ENCODE results near the gene BTC.

DNA sequence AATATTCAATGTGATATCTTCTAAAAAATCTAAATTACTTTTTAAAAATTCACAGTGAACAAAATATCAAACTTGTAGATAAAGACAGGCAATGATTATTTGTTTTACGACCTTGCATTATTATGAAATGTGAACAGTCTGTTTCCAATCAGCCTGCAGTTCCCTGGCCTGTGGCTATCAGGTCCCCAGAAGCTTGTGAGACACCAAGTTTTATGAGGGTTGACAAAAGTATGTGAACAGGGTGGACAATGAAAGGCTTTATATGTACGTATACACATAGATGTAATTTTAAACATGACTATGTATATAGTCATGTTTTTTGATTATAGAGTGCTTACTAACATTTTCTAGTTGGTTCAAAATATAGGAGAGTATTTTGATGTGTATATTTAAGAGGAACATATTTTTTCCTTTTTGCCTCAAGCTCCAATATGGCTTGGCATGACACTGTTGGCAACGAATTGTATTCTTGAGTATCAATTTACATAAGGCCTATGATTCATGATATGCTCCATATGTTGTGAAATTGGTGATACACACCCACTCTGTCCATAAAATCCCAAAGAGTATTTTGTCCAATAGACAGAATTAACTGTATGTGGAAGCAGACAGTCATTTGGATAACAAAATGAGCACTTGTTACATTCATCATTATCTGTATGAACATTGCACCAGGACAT lies 55.7 kb downstream of the BTC start:
- no peak for TF ChIP-seq EZH2 (IDR thresholded peaks at IDR 0.05; ENCODE audit: low read length, unreplicated experiment)
- no peak for TF ChIP-seq EZH2phosphoT487 (IDR thresholded peaks at IDR 0.05; ENCODE audit: borderline replicate concordance, low read length)
- TF ChIP-seq, protein P1, sequence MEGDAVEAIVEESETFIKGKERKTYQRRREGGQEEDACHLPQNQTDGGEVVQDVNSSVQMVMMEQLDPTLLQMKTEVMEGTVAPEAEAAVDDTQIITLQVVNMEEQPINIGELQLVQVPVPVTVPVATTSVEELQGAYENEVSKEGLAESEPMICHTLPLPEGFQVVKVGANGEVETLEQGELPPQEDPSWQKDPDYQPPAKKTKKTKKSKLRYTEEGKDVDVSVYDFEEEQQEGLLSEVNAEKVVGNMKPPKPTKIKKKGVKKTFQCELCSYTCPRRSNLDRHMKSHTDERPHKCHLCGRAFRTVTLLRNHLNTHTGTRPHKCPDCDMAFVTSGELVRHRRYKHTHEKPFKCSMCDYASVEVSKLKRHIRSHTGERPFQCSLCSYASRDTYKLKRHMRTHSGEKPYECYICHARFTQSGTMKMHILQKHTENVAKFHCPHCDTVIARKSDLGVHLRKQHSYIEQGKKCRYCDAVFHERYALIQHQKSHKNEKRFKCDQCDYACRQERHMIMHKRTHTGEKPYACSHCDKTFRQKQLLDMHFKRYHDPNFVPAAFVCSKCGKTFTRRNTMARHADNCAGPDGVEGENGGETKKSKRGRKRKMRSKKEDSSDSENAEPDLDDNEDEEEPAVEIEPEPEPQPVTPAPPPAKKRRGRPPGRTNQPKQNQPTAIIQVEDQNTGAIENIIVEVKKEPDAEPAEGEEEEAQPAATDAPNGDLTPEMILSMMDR (conservative IDR thresholded peaks at IDR 0.05; ENCODE audit: low read depth, low read length), result no peak

Data from PC-3 (cell line).